Heart left ventricle (tissue), 16 donors: ENCODE results near the gene CRHR1. TPM values are rescaled to one million over a fixed set of nuclear protein-coding genes. Genes with fewer than 3 reads are reported as not detected.

ENCODE experiments used
- ATAC-seq, 4 donors: fragments of 200-7000 bp; cut with Tn5 transposase; one replicate each; pipeline ENCODE4 v1.9.1; 2020 to 2022; ENCODE audit warnings: moderate library complexity in 4 of 4, mild to moderate bottlenecking in 3 of 4, moderate number of reproducible peaks in 1 of 4
- DNase-seq, 5 donors: peaks; one replicate each; pipeline ENCODE4 v3.0.0-alpha.2; 2020
- H3K27ac ChIP-seq, 12 donors: fragments of 200-600 bp; sonication (generic) in 4 of 12; one replicate each; pipeline versions ENCODE4 v1.5.0 to v1.8.0; 2016 to 2022; ENCODE audit warnings: mild to moderate bottlenecking in 2 of 12
- H3K27me3 ChIP-seq, 9 donors: fragments of 200-600 bp; sonication (generic) in 2 of 9; one replicate each; pipeline versions ENCODE4 v1.5.1 to v1.8.0; 2016 to 2022; ENCODE audit warnings: mild to moderate bottlenecking in 3 of 9
- H3K36me3 ChIP-seq, 9 donors: fragments of 200-600 bp; sonication (generic) in 2 of 9; one replicate each; pipeline versions ENCODE4 v1.5.0 to v1.8.0; 2018 to 2022; ENCODE audit warnings: mild to moderate bottlenecking in 2 of 9
- H3K4me1 ChIP-seq, 12 donors: fragments of 200-600 bp; sonication (generic) in 4 of 12; one replicate each; pipeline versions ENCODE4 v1.5.0 to v1.8.0; 2016 to 2022; ENCODE audit warnings: mild to moderate bottlenecking in 3 of 12
- H3K4me3 ChIP-seq, 12 donors: fragments of 200-600 bp; sonication (generic) in 4 of 12; one replicate each; pipeline versions ENCODE4 v1.5.0 to v1.8.0; 2017 to 2022; ENCODE audit warnings: mild to moderate bottlenecking in 9 of 12, moderate library complexity in 4 of 12
- H3K9me3 ChIP-seq, 12 donors: fragments of 200-600 bp; sonication (generic) in 4 of 12; one replicate each; pipeline versions ENCODE4 v1.5.0 to v1.8.0; 2016 to 2022; ENCODE audit warnings: mild to moderate bottlenecking in 1 of 12
- POLR2A ChIP-seq, 2 donors: fragments of 450-650 bp; IDR thresholded peaks; one replicate each; pipeline ENCODE4 v1.6.1; 2017; ENCODE audit warnings: antibody characterized with exemption in 2 of 2, mild to moderate bottlenecking in 2 of 2, moderate library complexity in 2 of 2
- WGBS, 4 donors: extraction: QIAGEN DNeasy Blood & Tissue Kit in 2 of 4; methylation state at CpG; one replicate each; pipeline versions ENCODE4 v1.1.5 to v1.1.7; 2013 to 2018; 5-methylcytosine and 5-hydroxymethylcytosine counted together
- intact Hi-C, 10 donors: fragments of 100-400 bp; cut with DNase I; formaldehyde crosslinking; loops; one replicate each; pipeline versions ENCODE4 v1.11.1 to v1.14.2; 2022
- polyA plus RNA-seq, 2 donors: library from polyadenylated mRNA; stranded (reverse); fragments of 200-250 nt; gene quantifications; one replicate each; pipeline ENCODE4 v1.2.3, GENCODE V29; 2013
- total RNA-seq, 9 donors: library from RNA; depleted of rRNA in 2 of 9; stranded (reverse); fragments of >200 nt in 2 of 9; fragmentation: NEBNext Ultra II Directional in 3 of 9; extraction: Animal tissue kit (Norgen Biotek cat#: 25700) in 3 of 9; gene quantifications; one replicate each; pipeline versions ENCODE4 v1.1.0 to v1.2.4, GENCODE V29; 2016 to 2023
- TF ChIP-seq, protein P1 (sequence below), 12 donors: fragments of 200-600 bp; sonication (generic) in 4 of 12; IDR thresholded peaks; one replicate each; pipeline versions ENCODE4 v1.5.0 to v1.8.0; 2018 to 2022; ENCODE audit warnings: antibody characterized with exemption in 12 of 12, mild to moderate bottlenecking in 5 of 12
- donor health status: ischemic (EF 13 %, LVEDD 7.1; RV severe dilation, severe dysfunction).
- donor health status: healthy with polysubstance abuse.
- donor health status: DM: no; HTN: yes; CAD: no.
- donor health status: DM: no; HTN: no; CAD: no.
- donor health status: ischemic (EF 25% LVEDD 6.9; RV normal size, moderate dysfunction).
- donor health status: ischemic (EF 25% LVEDD 5.7; RV mildly dilated, moderate dysfunction).
- donor health status: healthy.
- donor health status: DM: yes; HTN: yes; CAD: no.
- donor health status: ischemic (EF 35%, LVEDD 5.7; RV mildly dilated, moderate dysfunction).
- donor health status: nonischemic (EF 11% LVEDD 7.7; RV severe dilation, severe dysfunction).
- donor health status: DM: yes; HTN: yes; CAD: no.
- donor health status: PGD.
- donor health status: ischemic (EF 29% LVEDD 5.4; RV normal size, mild dysfunction).
- donor health status: nonischemic (EF 23%, LVEDD 6.1; RV moderate dilation, normal function).

CRHR1 gene
- total and polyA plus RNA-seq, 11 donors = 0.52 TPM; not detected in 10

- 75 to 81% (median 79%) methylated on average over 15 of the region's 15 CpGs for WGBS, 4 donors
- peaks cover 0 to under 1% (median 0%) of the 10 kb centered on the region in 12 donors for H3K4me1 ChIP-seq
- no peak overlapping the region for H3K27ac ChIP-seq
- no peaks in the 10 kb centered on the region for H3K36me3 ChIP-seq
- no peak for DNase-seq
- ATAC-seq = no peak
- TF ChIP-seq, protein P1, sequence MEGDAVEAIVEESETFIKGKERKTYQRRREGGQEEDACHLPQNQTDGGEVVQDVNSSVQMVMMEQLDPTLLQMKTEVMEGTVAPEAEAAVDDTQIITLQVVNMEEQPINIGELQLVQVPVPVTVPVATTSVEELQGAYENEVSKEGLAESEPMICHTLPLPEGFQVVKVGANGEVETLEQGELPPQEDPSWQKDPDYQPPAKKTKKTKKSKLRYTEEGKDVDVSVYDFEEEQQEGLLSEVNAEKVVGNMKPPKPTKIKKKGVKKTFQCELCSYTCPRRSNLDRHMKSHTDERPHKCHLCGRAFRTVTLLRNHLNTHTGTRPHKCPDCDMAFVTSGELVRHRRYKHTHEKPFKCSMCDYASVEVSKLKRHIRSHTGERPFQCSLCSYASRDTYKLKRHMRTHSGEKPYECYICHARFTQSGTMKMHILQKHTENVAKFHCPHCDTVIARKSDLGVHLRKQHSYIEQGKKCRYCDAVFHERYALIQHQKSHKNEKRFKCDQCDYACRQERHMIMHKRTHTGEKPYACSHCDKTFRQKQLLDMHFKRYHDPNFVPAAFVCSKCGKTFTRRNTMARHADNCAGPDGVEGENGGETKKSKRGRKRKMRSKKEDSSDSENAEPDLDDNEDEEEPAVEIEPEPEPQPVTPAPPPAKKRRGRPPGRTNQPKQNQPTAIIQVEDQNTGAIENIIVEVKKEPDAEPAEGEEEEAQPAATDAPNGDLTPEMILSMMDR (IDR thresholded peaks at IDR 0.05) = no peak
- no peak for TF ChIP-seq POLR2A (IDR thresholded peaks at IDR 0.05)
- intact Hi-C loops = no loop called here
- no peaks in the 10 kb centered on the region for H3K9me3 ChIP-seq
- peaks cover 0 to 19% (median 0%) of the 10 kb centered on the region in 9 donors for H3K27me3 ChIP-seq
- H3K4me3 ChIP-seq = no peak overlapping the region
Observed at GRCh38 chr17:45809499-45809898, 25.4 kb downstream of the CRHR1 start.

DNA sequence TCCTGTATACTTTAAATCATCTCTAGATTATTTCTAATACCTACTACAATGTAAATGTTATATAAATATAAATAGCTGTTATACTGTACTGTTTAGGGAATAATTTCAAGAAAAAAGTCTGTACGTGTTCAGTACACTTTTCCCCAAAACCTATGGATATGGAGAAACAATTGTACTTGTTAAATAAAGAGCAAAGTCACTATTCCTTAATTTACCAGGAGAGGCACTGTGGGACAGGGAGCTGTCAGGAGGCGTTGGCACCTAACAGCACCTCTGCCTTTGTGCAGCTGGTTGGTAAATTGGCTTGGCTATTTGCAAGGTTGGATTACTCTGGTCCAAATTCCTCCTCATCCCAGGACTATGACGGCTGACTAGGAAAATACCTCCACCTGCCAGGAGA lies 28.0 kb downstream of the CRHR1 start:
- H3K4me1 ChIP-seq = peaks cover 0 to 7% (median 0%) of the 10 kb centered on the region in 12 donors
- no peak overlapping the region for H3K4me3 ChIP-seq
- TF ChIP-seq, protein P1 (IDR thresholded peaks at IDR 0.05) = peak in 6 of 12 donors; percentile 9 to 36 (median 24)
- TF ChIP-seq POLR2A (IDR thresholded peaks at IDR 0.05) = no peak
- no peaks in the 10 kb centered on the region for H3K9me3 ChIP-seq
- DNase-seq (no peak), ATAC-seq (no peak)
- intact Hi-C loops = no loop called here
- no peak overlapping the region for H3K27ac ChIP-seq
- peaks cover 0 to 10% (median 0%) of the 10 kb centered on the region in 9 donors for H3K27me3 ChIP-seq
- H3K36me3 ChIP-seq = no peaks in the 10 kb centered on the region
- 49 to 64% (median 60%) methylated on average over 3 of the region's 3 CpGs for WGBS, 4 donors

DNA sequence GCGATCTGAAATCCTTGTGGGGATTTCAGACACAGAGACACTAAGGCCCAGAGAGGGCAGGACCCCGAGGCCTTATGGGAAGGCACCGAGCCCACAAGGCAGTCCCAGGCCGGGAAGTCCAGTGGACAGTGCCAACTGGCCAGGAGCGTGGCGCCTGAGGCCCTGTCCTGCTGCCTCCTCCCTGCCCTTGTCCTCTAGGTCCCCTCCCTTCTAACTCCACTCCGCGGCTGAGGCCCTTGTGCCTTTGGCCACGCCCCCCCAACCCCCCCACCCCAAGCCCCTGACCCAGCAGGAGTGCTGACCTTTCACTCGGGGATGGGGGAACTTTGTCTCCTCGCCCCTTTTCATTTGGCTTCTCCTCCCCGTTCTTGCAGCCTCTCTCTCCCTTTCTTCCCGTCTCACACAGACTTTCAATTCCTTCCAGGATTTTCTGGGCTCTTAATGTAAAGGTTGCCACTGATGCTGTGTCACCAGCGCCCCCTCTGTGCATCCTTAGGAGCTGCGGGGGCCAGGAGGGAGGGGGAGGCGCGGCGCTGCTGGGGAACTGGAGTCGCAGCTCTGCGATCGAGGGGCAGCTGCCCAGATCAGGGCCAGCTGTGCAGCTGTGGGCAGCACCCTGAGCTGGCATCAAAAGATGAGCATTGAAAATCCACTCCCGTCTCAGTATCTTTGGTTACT lies 29.1 kb downstream of the CRHR1 start:
- Histone ChIP-seq H3K27me3 (peaks cover 0 to 10% (median 0%) of the 10 kb centered on the region in 9 donors), H3K27ac (no peak overlapping the region), H3K9me3 (no peaks in the 10 kb centered on the region), H3K4me1 (peaks cover 0 to 7% (median 0%) of the 10 kb centered on the region in 12 donors), H3K36me3 (no peaks in the 10 kb centered on the region), H3K4me3 (no peak overlapping the region)
- DNase-seq (peak in 1 of 5 donors; percentile 35), ATAC-seq (no peak)
- WGBS, 4 donors = 22 to 29% (median 26%) methylated on average over 22 of the region's 22 CpGs
- no peak for TF ChIP-seq POLR2A (IDR thresholded peaks at IDR 0.05)
- TF ChIP-seq, protein P1 (IDR thresholded peaks at IDR 0.05) = peak in 1 of 12 donors; percentile 11
- intact Hi-C loops = no loop called here

DNA sequence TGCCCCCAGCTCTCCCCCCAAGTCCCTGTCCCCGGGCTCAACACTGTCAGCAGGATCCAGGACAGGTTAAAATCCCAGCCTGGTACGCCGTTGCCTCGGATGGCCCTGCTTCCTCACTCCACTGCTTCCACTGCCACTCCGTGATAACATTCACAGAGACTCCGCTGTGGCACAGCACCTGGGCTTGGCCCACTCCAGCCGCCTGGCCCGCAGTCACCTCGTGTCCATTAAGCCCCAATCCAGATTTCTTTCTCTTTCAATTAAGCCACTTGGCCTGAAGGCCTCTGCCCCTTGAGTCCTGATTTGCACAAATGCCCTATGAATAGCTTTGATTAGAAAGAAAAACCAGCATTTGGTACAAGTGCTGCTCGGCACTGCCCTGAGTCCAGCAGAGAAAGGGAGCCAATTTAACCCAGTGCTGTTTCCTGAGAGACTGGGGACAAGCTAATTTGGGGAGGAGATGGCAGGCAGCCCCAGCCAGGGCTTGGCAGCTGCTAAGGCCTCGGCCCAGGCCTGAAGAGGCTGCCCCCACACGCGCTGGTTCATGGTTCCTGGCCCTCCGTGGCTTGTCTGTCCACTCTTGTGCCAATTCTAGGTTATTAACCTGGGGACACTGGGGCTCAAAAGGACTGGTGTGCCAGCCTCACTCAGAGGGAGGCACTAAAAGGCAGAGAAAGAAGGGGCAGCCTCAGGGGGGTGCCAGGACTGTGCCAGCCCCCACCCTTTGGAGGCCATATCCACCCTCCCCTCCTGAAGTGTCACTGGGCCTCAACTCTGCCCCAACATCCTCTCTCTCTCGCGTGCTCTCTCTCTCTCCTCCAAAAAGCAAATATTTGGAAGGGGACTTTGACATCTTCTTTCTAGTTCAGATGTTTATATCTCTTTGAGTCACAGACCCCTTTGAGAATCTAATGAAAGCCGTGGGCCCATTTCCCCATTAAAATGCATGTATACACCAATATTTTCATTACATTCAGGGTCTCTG lies 30.8 kb downstream of the CRHR1 start:
- DNase-seq (peak in 1 of 5 donors; percentile 50), ATAC-seq (peak; percentile 20 to 65 (median 62))
- Histone ChIP-seq H3K36me3 (no peaks in the 10 kb centered on the region), H3K27me3 (peaks cover 0 to 7% (median 0%) of the 10 kb centered on the region in 9 donors), H3K9me3 (no peaks in the 10 kb centered on the region), H3K27ac (no peak overlapping the region), H3K4me1 (peaks cover 0 to 7% (median 0%) of the 10 kb centered on the region in 12 donors), H3K4me3 (no peak overlapping the region)
- 66 to 78% (median 72%) methylated on average over 17 of the region's 17 CpGs for WGBS, 4 donors
- TF ChIP-seq POLR2A (IDR thresholded peaks at IDR 0.05) = no peak
- TF ChIP-seq, protein P1 (IDR thresholded peaks at IDR 0.05) = no peak
- intact Hi-C loops = no loop called here
